Pons (tissue), 1 donor: ENCODE measurements around the gene MRPS16.
"Not testable (repeated sequence)": the region's sequence is repeated elsewhere in the genome, so short reads cannot be mapped to it uniquely, and the experiment has no call there.

Source experiments
- DNase-seq: peaks from one replicate; pipeline ENCODE4 v3.0.0-alpha.2; 2016; ENCODE audit warnings: low spot score

MRPS16 gene

GRCh38 chr10:73252445-73253224 is at the start of gene MRPS16:
Gene MRPS16 (minus strand): TSS chr10:73252644. CDS start chr10:73252482, 162 bp downstream.
- peak; percentile 96 for DNase-seq

- DNase-seq: no peak
Observed at GRCh38 chr10:73296946-73297345, 44.5 kb upstream of the MRPS16 start.

- DNase-seq: no peak
Observed at GRCh38 chr10:73293461-73293860, 41.0 kb upstream of the MRPS16 start.

GRCh38 chr10:73289958-73290357 is 37.5 kb upstream of the MRPS16 start:
- no peak for DNase-seq

- DNase-seq: no peak
Observed at GRCh38 chr10:73287441-73287840, 35.0 kb upstream of the MRPS16 start.

- no peak for DNase-seq
Observed at GRCh38 chr10:73281097-73281496, 28.7 kb upstream of the MRPS16 start.

GRCh38 chr10:73264423-73264822 is 12.0 kb upstream of the MRPS16 start:
- no peak for DNase-seq

- peak; percentile 22 for DNase-seq
Observed at GRCh38 chr10:73263693-73264347, 11.4 kb upstream of the MRPS16 start.

GRCh38 chr10:73262880-73263555 is 10.6 kb upstream of the MRPS16 start:
- DNase-seq: no peak

- DNase-seq: no peak
Observed at GRCh38 chr10:73262105-73262730, 9.8 kb upstream of the MRPS16 start.

GRCh38 chr10:73261362-73261995 is 9.0 kb upstream of the MRPS16 start:
- DNase-seq: no peak

- not testable (repeated sequence) for DNase-seq
Observed at GRCh38 chr10:73258612-73259011, 6.2 kb upstream of the MRPS16 start.

GRCh38 chr10:73253225-73253555 is 746 bp upstream of the MRPS16 start:
- DNase-seq: no peak

- no peak for DNase-seq
Observed at GRCh38 chr10:73251683-73252444, 580 bp downstream of the MRPS16 start.

- DNase-seq: no peak
Observed at GRCh38 chr10:73248259-73248724, 4.2 kb downstream of the MRPS16 start.

GRCh38 chr10:73247509-73248258 is 4.8 kb downstream of the MRPS16 start:
- no peak for DNase-seq

GRCh38 chr10:73246646-73247508 is 5.6 kb downstream of the MRPS16 start, which contains the start of gene DNAJC9:
Gene DNAJC9 (minus strand): TSS chr10:73247255. CDS start chr10:73247189, 66 bp downstream.
- peak; percentile 86 for DNase-seq

GRCh38 chr10:73246322-73246645 is 6.2 kb downstream of the MRPS16 start:
- no peak for DNase-seq

- no peak for DNase-seq
Observed at GRCh38 chr10:73244866-73245477, 7.5 kb downstream of the MRPS16 start.
